EL (cell line): ENCODE results near the gene TIMM8B.
"Not testable (repeated sequence)": the region's sequence is repeated elsewhere in the genome, so short reads cannot be mapped to it uniquely, and the experiment has no call there.

Source experiments
- DNase-seq: peaks from one replicate; pipeline ENCODE4 v3.0.0-alpha.2; 2016

The TIMM8B gene

GRCh38 chr11:112086422-112087191 lies at the start of gene TIMM8B, which contains the start of gene SDHD:
TSS of gene TIMM8B (minus strand) at chr11:112086756. CDS start at chr11:112086723, 33 bp downstream.
TSS of gene SDHD (plus strand) at chr11:112086873. CDS start at chr11:112086908, 35 bp downstream.
- DNase-seq = peak; percentile 97

- DNase-seq = no peak
These were observed 47.9 kb upstream of the TIMM8B start for GRCh38 chr11:112134473-112134872.

GRCh38 chr11:112132737-112133136 lies 46.2 kb upstream of the TIMM8B start:
- DNase-seq = no peak

GRCh38 chr11:112129656-112130055 lies 43.1 kb upstream of the TIMM8B start:
- DNase-seq = no peak

GRCh38 chr11:112128483-112129121 lies 42.0 kb upstream of the TIMM8B start:
- peak; percentile 91 for DNase-seq

GRCh38 chr11:112127056-112127455 lies 40.5 kb upstream of the TIMM8B start:
- DNase-seq = no peak

- DNase-seq = no peak
These were observed 36.6 kb upstream of the TIMM8B start for GRCh38 chr11:112123129-112123528.

GRCh38 chr11:112121981-112122615 lies 35.5 kb upstream of the TIMM8B start:
- DNase-seq = no peak

GRCh38 chr11:112118176-112118575 lies 31.6 kb upstream of the TIMM8B start:
- DNase-seq = no peak

GRCh38 chr11:112115386-112115785 lies 28.8 kb upstream of the TIMM8B start:
- DNase-seq = no peak

GRCh38 chr11:112114460-112114859 lies 27.9 kb upstream of the TIMM8B start:
- DNase-seq = no peak

- peak; percentile 66 for DNase-seq
These were observed 27.2 kb upstream of the TIMM8B start for GRCh38 chr11:112113539-112114457.

GRCh38 chr11:112106070-112106469 lies 19.5 kb upstream of the TIMM8B start:
- no peak for DNase-seq

- DNase-seq = no peak
These were observed 16.9 kb upstream of the TIMM8B start for GRCh38 chr11:112103446-112103845.

GRCh38 chr11:112100462-112100861 lies 13.9 kb upstream of the TIMM8B start:
- DNase-seq = peak; percentile 29

- no peak for DNase-seq
These were observed 11.4 kb upstream of the TIMM8B start for GRCh38 chr11:112097734-112098528.

GRCh38 chr11:112096194-112096593 lies 9.6 kb upstream of the TIMM8B start:
- no peak for DNase-seq

GRCh38 chr11:112095302-112095701 lies 8.7 kb upstream of the TIMM8B start:
- not testable (repeated sequence) for DNase-seq

GRCh38 chr11:112087212-112087611 lies 656 bp upstream of the TIMM8B start:
- peak; percentile 9 for DNase-seq

GRCh38 chr11:112085822-112086421 lies 634 bp downstream of the TIMM8B start:
- peak; percentile 40 for DNase-seq

- peak; percentile 61 for DNase-seq
These were observed 3.8 kb downstream of the TIMM8B start for GRCh38 chr11:112082729-112083128.
